ENCODE measurements around the gene CHST15.

The CHST15 gene

DNA sequence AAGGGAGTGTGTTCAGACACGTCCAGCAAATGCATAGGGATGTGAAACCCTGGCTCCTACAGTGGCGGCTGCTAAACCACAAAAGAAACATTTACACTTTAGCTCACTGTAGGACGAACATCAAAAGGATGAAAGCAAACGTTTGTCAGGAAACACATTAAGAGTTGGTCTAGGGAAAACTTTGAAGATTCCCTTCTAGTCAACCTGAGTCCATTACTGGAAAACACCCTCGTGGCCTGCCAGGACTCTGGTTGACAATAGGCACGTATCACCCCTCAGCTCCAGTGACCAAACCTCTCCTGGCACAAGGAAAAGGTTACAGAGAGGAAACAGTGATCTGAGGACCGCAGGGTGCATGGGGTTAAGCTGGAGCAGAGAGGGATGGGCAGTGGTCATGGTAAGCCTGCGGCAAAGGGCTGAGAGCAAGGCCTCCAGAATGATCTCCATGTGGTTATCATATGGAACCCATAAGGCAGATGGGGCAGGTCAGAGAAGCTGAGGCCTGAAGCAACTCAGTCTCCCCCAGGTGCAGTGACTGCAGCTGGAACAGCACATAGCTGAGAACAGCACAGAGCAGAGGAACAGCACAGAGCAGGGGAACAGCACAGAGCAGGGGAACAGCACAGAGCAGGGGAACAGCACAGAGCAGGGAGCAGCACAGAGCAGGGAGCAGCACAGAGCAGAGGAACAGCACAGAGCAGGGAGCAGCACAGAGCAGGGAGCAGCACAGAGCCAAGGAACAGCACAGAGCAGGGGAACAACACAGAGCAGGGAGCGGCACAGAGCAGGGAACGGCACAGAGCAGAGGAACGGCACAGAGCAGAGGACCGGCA is 49.9 kb downstream of the CHST15 start:
- peak; percentile 62 for DNase-seq (ENCODE audit: low read depth, low spot score)
- H3K4me3 ChIP-seq (ENCODE audit: low read depth, low read length): no peak overlapping the region
- TF ChIP-seq CTCF (IDR thresholded peaks at IDR 0.05; ENCODE audit: low read depth, low read length): no peak
- in situ Hi-C loops (cut with HindIII; ENCODE audit: low sequenced_read_pairs): no loop called here

- in situ Hi-C loops (cut with HindIII; ENCODE audit: low sequenced_read_pairs): no loop called here
- H3K4me3 ChIP-seq (ENCODE audit: low read depth, low read length): no peak overlapping the region
Measured at GRCh38 chr10:124042656-124043309, 50.6 kb downstream of the CHST15 start.

GRCh38 chr10:124041675-124042445 is 51.5 kb downstream of the CHST15 start:
- no peak overlapping the region for H3K4me3 ChIP-seq (ENCODE audit: low read depth, low read length)
- in situ Hi-C loops (cut with HindIII; ENCODE audit: low sequenced_read_pairs): no loop called here
- no peak for TF ChIP-seq CTCF (IDR thresholded peaks at IDR 0.05; ENCODE audit: low read depth, low read length)
- no peak for DNase-seq (ENCODE audit: low read depth, low spot score)

More at GRCh38 chr10:124042656-124043309, 50.6 kb downstream of the CHST15 start:
- TF ChIP-seq CTCF (IDR thresholded peaks at IDR 0.05; ENCODE audit: low read depth, low read length): no peak
- no peak for DNase-seq (ENCODE audit: low read depth, low spot score)

DNA sequence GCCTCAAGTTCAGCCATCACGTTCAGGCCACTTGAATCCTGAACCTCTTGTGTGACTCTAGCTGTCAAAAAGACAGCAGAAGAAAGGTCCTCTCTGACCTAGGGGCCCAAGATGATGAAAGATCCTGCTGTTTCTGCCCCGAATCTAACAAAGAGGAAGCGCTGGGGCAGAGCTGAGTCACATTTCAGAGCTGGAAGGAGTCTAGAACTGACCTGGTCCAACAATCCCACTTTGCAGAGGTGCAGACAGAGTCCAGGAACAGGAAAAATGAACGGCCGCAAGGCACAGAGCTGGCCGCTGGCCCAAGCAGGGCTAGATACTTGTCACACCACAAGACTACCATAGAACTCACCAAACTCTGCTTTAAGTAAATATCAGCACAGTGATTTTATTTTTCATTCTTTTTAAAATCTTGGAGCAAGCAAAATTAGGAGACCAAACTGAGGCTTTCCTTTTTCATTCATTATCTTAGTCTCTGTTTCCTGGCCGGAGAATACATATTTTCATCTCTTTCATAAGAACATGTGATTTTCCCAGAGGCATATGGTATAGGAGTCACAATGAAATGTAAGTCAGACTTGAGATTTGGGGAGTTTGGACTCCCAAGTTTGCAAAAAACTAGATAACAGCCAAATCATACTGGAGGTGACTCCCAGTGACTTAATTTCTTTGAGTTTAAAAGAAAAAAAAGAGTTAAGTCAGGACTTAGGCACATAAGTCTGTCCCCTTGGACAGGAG is 52.8 kb downstream of the CHST15 start:
- no peak for TF ChIP-seq CTCF (IDR thresholded peaks at IDR 0.05; ENCODE audit: low read depth, low read length)
- no peak for DNase-seq (ENCODE audit: low read depth, low spot score)
- in situ Hi-C loops (cut with HindIII; ENCODE audit: low sequenced_read_pairs): no loop called here
- H3K4me3 ChIP-seq (ENCODE audit: low read depth, low read length): no peak overlapping the region

DNA sequence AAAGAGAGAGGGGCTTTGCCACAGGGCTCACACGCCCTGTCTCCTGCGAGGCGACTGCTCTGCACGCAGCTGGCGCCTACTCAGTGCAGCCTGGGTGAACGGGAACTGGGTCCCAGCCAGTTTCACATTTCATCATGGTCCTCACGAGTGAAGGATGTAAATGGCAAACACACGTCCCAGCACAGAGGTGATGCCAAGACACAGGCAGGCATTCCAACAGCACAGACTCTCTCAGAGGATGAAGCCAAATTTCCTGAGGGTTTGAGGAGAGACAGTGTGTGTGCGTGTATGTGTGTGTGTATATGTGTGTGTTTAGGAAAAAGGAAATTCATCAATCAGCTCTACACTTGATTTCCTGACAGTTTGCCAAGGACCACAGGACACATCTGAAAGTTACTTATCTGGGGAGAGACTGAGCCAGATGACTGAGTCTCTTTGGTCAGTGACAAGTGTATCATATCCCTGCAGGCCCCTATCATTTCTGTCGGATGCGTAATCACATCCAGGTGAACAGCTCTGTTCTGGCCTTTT is 53.9 kb downstream of the CHST15 start:
- H3K4me3 ChIP-seq (ENCODE audit: low read depth, low read length): no peak overlapping the region
- TF ChIP-seq CTCF (IDR thresholded peaks at IDR 0.05; ENCODE audit: low read depth, low read length): no peak
- in situ Hi-C loops (cut with HindIII; ENCODE audit: low sequenced_read_pairs): no loop called here
- DNase-seq (ENCODE audit: low read depth, low spot score): no peak

- DNase-seq (ENCODE audit: low read depth, low spot score): no peak
- no peak for TF ChIP-seq CTCF (IDR thresholded peaks at IDR 0.05; ENCODE audit: low read depth, low read length)
- in situ Hi-C loops (cut with HindIII; ENCODE audit: low sequenced_read_pairs): no loop called here
- H3K4me3 ChIP-seq (ENCODE audit: low read depth, low read length): no peak overlapping the region
Measured at GRCh38 chr10:124037784-124038183, 55.6 kb downstream of the CHST15 start.

All from astrocyte of the spinal cord (primary cell).